ENCODE results near the gene BEND6.

The BEND6 gene

DNA sequence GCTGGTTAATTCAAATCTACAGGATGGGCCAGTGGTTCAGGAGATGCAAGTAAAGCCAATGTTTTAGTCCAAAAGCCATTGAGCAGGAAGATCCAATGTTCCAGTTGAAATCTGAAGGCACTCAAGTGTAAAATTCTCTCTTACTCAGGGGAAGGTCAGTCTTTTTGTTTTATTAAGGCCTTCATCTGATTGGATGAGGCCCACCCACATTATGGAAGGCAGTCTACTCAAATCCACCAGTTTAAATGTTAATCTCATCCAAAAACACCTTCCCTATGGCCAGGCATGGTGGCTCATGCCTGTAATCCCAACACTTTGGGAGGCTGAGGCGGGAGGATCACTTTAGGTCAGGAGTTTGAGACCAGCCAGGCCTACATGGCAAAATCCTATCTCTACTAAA is 31.3 kb upstream of the BEND6 start:
- no peaks in the 10 kb centered on the region for H3K36me3 ChIP-seq
- TF ChIP-seq, protein P1, sequence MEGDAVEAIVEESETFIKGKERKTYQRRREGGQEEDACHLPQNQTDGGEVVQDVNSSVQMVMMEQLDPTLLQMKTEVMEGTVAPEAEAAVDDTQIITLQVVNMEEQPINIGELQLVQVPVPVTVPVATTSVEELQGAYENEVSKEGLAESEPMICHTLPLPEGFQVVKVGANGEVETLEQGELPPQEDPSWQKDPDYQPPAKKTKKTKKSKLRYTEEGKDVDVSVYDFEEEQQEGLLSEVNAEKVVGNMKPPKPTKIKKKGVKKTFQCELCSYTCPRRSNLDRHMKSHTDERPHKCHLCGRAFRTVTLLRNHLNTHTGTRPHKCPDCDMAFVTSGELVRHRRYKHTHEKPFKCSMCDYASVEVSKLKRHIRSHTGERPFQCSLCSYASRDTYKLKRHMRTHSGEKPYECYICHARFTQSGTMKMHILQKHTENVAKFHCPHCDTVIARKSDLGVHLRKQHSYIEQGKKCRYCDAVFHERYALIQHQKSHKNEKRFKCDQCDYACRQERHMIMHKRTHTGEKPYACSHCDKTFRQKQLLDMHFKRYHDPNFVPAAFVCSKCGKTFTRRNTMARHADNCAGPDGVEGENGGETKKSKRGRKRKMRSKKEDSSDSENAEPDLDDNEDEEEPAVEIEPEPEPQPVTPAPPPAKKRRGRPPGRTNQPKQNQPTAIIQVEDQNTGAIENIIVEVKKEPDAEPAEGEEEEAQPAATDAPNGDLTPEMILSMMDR (IDR thresholded peaks at IDR 0.05) = no peak
- H3K4me3 ChIP-seq = no peak overlapping the region
- peaks cover 0 to 2% of the 10 kb centered on the region in 2 donors for H3K27me3 ChIP-seq
- H3K9me3 ChIP-seq = no peaks in the 10 kb centered on the region
- H3K27ac ChIP-seq = no peak overlapping the region
- intact Hi-C loops (cut with DNase I; ENCODE audit: low total_unique reads) = no loop called here
- no peak for DNase-seq
- H3K4me1 ChIP-seq = no peaks in the 10 kb centered on the region

DNA sequence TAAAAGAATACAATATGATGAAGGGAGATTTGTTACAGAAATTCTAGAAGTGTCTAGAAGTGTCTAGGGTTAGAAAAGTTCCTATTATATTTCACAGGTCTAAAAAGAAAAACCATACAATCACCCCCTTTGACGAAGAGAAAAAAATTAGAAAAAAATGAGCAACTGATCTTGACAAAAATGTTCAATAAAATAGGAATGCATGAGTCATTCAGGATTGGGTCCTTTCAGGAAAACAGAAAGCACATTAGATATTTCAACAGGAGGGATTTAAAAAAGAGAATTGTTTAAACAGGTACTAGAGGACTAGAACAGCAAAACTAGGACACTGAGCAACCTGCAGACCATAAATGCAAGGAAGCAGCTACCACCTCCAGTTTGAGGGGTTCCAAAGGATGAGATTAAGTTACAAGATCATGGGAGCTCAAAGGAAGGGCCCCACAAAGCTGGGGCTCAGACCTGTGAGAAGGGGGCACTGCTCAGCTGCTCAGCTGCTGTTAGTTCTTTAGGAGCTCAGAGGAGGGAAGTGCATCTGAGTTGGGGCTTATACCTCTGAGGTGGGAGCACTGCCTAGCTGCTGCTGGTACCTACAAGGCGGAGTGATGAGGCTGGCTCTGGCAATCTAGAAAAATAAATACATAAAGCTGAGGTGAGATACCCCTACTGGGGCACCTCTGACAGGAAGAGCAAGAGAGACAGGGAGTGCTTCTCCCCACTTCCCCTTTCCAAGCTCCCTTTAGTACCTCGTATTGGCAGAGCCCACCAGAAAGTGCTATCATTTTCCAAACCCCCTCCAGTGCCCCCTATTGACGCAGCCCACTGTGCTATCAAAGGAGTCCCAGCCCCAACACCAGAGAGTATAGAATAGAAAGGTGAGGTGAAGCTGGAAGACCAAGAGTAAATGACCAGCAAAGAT is 27.1 kb upstream of the BEND6 start:
- DNase-seq = no peak
- Histone ChIP-seq H3K9me3 (no peaks in the 10 kb centered on the region), H3K4me1 (no peaks in the 10 kb centered on the region), H3K36me3 (no peaks in the 10 kb centered on the region), H3K27me3 (no peaks in the 10 kb centered on the region), H3K4me3 (no peak overlapping the region), H3K27ac (no peak overlapping the region)
- intact Hi-C loops (cut with DNase I; ENCODE audit: low total_unique reads) = no loop called here
- TF ChIP-seq, protein P1 (IDR thresholded peaks at IDR 0.05) = no peak

DNA sequence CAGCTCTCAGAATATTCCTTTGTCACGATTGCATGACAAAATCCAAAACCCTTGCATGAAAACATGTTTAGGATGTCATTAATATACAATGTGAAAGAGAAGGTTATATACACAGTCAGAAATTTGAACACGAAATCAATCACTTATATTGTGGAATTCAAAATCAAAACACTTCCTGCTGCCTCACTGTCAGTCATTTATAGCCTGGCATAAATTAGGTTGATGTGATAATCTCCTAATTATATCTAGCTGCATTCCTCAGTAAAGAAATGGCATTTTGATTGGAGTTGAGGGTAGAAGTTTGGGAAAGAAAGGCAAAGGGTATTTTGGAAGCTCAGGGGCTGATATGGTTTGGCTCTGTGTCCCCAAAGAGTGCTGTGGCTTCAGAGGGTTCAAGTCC is 24.1 kb upstream of the BEND6 start:
- intact Hi-C loops (cut with DNase I; ENCODE audit: low total_unique reads) = no loop called here
- Histone ChIP-seq H3K4me3 (no peak overlapping the region), H3K27ac (no peak overlapping the region), H3K36me3 (no peaks in the 10 kb centered on the region), H3K9me3 (no peaks in the 10 kb centered on the region), H3K27me3 (no peaks in the 10 kb centered on the region), H3K4me1 (no peaks in the 10 kb centered on the region)
- DNase-seq = no peak
- TF ChIP-seq, protein P1 (IDR thresholded peaks at IDR 0.05) = no peak

DNA sequence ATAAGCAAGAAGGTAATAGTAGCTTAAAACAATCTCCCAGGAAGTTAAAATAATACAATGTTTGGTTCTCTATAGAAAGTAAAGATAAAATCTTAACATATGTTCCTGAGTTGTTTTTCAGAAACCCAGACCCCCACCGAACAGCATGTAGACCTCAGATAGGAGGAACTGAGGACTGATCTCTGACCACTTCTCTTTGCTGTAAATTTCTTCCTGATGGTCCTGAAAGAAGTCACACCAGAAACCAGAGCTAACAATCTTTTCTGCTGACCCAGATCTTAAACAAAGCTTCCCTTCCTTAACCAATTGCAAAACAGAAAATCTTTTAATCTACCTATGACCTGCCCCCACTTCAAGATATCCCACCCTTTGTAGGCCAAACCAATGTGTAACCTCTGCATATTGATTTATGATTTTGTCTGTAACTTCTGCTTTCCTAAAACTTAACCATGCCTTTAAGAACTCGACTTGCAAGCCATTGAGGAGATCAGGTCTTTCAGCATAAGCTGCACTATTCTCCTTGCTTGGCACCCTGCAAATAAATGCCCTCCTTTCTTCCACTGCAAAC is 21.9 kb upstream of the BEND6 start:
- no peak overlapping the region for H3K4me3 ChIP-seq
- TF ChIP-seq, protein P1 (IDR thresholded peaks at IDR 0.05) = no peak
- no peaks in the 10 kb centered on the region for H3K4me1 ChIP-seq
- DNase-seq = no peak
- no peaks in the 10 kb centered on the region for H3K27me3 ChIP-seq
- H3K27ac ChIP-seq = no peak overlapping the region
- no peaks in the 10 kb centered on the region for H3K9me3 ChIP-seq
- H3K36me3 ChIP-seq = no peaks in the 10 kb centered on the region
- intact Hi-C loops (cut with DNase I; ENCODE audit: low total_unique reads) = no loop called here

DNA sequence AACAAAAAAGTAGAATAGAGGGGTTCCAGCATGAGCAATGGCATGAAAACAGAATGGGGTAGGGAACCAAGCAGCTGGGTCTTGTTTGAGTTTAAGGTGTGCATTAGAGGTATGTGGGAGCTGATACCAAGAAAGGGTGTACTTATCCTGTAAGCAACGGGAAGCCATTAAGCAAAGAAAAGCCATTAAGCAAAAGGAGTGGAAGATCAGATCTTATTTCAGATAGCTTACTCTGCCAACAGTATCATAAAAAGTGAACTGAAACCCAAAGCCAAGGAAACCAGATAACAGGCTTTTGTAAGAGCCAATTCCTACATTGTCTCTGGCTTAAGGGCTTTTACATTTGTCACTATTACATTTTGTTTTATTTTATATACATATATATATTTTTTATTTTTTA is 21.3 kb upstream of the BEND6 start:
- DNase-seq = no peak
- Histone ChIP-seq H3K36me3 (no peaks in the 10 kb centered on the region), H3K9me3 (no peaks in the 10 kb centered on the region), H3K27ac (no peak overlapping the region), H3K4me1 (no peaks in the 10 kb centered on the region), H3K27me3 (no peaks in the 10 kb centered on the region), H3K4me3 (no peak overlapping the region)
- TF ChIP-seq, protein P1 (IDR thresholded peaks at IDR 0.05) = no peak
- intact Hi-C loops (cut with DNase I; ENCODE audit: low total_unique reads) = no loop called here

Data from tibial artery (tissue), 4 donors.